Hematopoietic multipotent progenitor cell treated with erythropoietin and hydrocortisone succinate and interleukin-3 and kit ligand, for 15 days (in vitro differentiated cells): ENCODE results near the gene LDB2.

Experiments used
- DNase-seq: peaks from one replicate; pipeline ENCODE4 v3.0.0-alpha.2; 2015; ENCODE audit warnings: low spot score

Gene LDB2

GRCh38 chr4:16721613-16722291, 176.7 kb downstream of the LDB2 start:
- no peak for DNase-seq

- DNase-seq, result no peak
Observed at GRCh38 chr4:16720761-16721160, 177.7 kb downstream of the LDB2 start.

- DNase-seq, result no peak
Observed at GRCh38 chr4:16717266-16717970, 181.0 kb downstream of the LDB2 start.

GRCh38 chr4:16715482-16715881, 183.0 kb downstream of the LDB2 start:
- DNase-seq, result no peak

GRCh38 chr4:16714191-16714590, 184.3 kb downstream of the LDB2 start:
- no peak for DNase-seq

GRCh38 chr4:16713696-16714095, 184.7 kb downstream of the LDB2 start:
- DNase-seq, result no peak

GRCh38 chr4:16713271-16713670, 185.2 kb downstream of the LDB2 start:
- no peak for DNase-seq

GRCh38 chr4:16710198-16710597, 188.2 kb downstream of the LDB2 start:
- DNase-seq, result no peak

GRCh38 chr4:16707874-16708273, 190.6 kb downstream of the LDB2 start:
- DNase-seq, result no peak

GRCh38 chr4:16706251-16706650, 192.2 kb downstream of the LDB2 start:
- no peak for DNase-seq

- DNase-seq, result no peak
Observed at GRCh38 chr4:16705341-16705740, 193.1 kb downstream of the LDB2 start.

GRCh38 chr4:16704489-16704888, 194.0 kb downstream of the LDB2 start:
- no peak for DNase-seq

GRCh38 chr4:16695896-16696295, 202.5 kb downstream of the LDB2 start:
- DNase-seq, result no peak

- no peak for DNase-seq
Observed at GRCh38 chr4:16694884-16695276, 203.6 kb downstream of the LDB2 start.

GRCh38 chr4:16694173-16694883, 204.1 kb downstream of the LDB2 start:
- DNase-seq, result no peak

GRCh38 chr4:16693641-16694040, 204.8 kb downstream of the LDB2 start:
- no peak for DNase-seq

GRCh38 chr4:16692961-16693506, 205.4 kb downstream of the LDB2 start:
- no peak for DNase-seq

- DNase-seq, result no peak
Observed at GRCh38 chr4:16692524-16692923, 205.9 kb downstream of the LDB2 start.

- no peak for DNase-seq
Observed at GRCh38 chr4:16692046-16692445, 206.4 kb downstream of the LDB2 start.

- DNase-seq, result no peak
Observed at GRCh38 chr4:16691450-16691849, 207.0 kb downstream of the LDB2 start.

GRCh38 chr4:16687845-16688244, 210.6 kb downstream of the LDB2 start:
- no peak for DNase-seq

GRCh38 chr4:16687011-16687410, 211.4 kb downstream of the LDB2 start:
- DNase-seq, result no peak

GRCh38 chr4:16686195-16686594, 212.2 kb downstream of the LDB2 start:
- DNase-seq, result no peak
